HepG2 (cell line): ENCODE results near the gene ZNF217. TPM values are rescaled to one million over a fixed set of nuclear protein-coding genes. Genes with fewer than 3 reads are reported as not detected.
A peak's percentile ranks its signal among the peaks of the same experiment; 100 is the strongest.

Experiments
- ARHGAP35 ChIP-seq: sonication (generic); formaldehyde crosslinking; IDR thresholded peaks from 2 replicates; pipeline ENCODE4 v1.9.0; 2022; ENCODE audit warnings: mild to moderate bottlenecking, inconsistent platforms, moderate library complexity, missing genetic modification reagents, borderline replicate concordance
- CHCHD3 ChIP-seq: sonication (generic); formaldehyde crosslinking; IDR thresholded peaks from 2 replicates; pipeline ENCODE4 v1.8.0; 2022; ENCODE audit warnings: mild to moderate bottlenecking, missing genetic modification reagents, moderate library complexity
- DPF2 ChIP-seq: sonication (generic); formaldehyde crosslinking; IDR thresholded peaks from 2 replicates; pipeline ENCODE4 v1.4.0; 2020; ENCODE audit warnings: mild to moderate bottlenecking, low read depth, missing genetic modification reagents, borderline replicate concordance
- EED ChIP-seq: sonication (generic); formaldehyde crosslinking; IDR thresholded peaks from 2 replicates; pipeline ENCODE4 v1.5.0; 2020; ENCODE audit warnings: mild to moderate bottlenecking, missing genetic modification reagents
- GZF1 ChIP-seq: sonication (generic); formaldehyde crosslinking; IDR thresholded peaks from 2 replicates; pipeline ENCODE4 v1.5.1; 2020; ENCODE audit warnings: mild to moderate bottlenecking, missing genetic modification reagents
- KAT7 ChIP-seq: IDR thresholded peaks from 2 replicates; pipeline ENCODE4 v1.6.1; 2018; ENCODE audit warnings: borderline replicate concordance, missing compliant biosample characterization
- MTF2 ChIP-seq: sonication (generic); formaldehyde crosslinking; IDR thresholded peaks from 2 replicates; pipeline ENCODE4 v1.5.0; 2020; ENCODE audit warnings: missing genetic modification reagents, borderline replicate concordance
- NRL ChIP-seq: sonication (generic); formaldehyde crosslinking; IDR thresholded peaks from 2 replicates; pipeline ENCODE4 v1.5.0; 2020; ENCODE audit warnings: missing genetic modification reagents, mild to moderate bottlenecking, moderate library complexity, borderline replicate concordance
- PAX8 ChIP-seq: sonication (generic); formaldehyde crosslinking; IDR thresholded peaks from 2 replicates; pipeline ENCODE4 v1.8.0; 2022; ENCODE audit warnings: mild to moderate bottlenecking, missing genetic modification reagents, borderline replicate concordance
- POGK ChIP-seq: sonication (generic); formaldehyde crosslinking; conservative IDR thresholded peaks from 2 replicates; pipeline ENCODE4 v1.8.0; 2022; ENCODE audit warnings: mild to moderate bottlenecking, moderate library complexity, missing genetic modification reagents
- RBAK ChIP-seq: sonication (generic); formaldehyde crosslinking; IDR thresholded peaks from 2 replicates; pipeline ENCODE4 v1.5.1; 2020; ENCODE audit warnings: mild to moderate bottlenecking, missing genetic modification reagents
- ZBTB26 ChIP-seq: IDR thresholded peaks from 2 replicates; pipeline ENCODE4 v1.6.1; 2016; ENCODE audit warnings: missing compliant biosample characterization, missing genetic modification reagents, borderline replicate concordance
- ZBTB8A ChIP-seq: sonication (generic); formaldehyde crosslinking; IDR thresholded peaks from 2 replicates; pipeline ENCODE4 v1.4.0; 2020; ENCODE audit warnings: mild to moderate bottlenecking, low read depth, missing genetic modification reagents, borderline replicate concordance
- ZFP37 ChIP-seq: sonication (generic); formaldehyde crosslinking; IDR thresholded peaks from 2 replicates; pipeline ENCODE4 v1.4.0; 2020; ENCODE audit warnings: missing genetic modification reagents, borderline replicate concordance
- ZKSCAN1 ChIP-seq: fragments of 150-350 bp; IDR thresholded peaks from 2 replicates; pipeline ENCODE4 v1.6.1; 2014; ENCODE audit warnings: low read length
- ZMYM2 ChIP-seq: sonication (generic); formaldehyde crosslinking; IDR thresholded peaks from 2 replicates; pipeline ENCODE4 v1.8.0; 2022; ENCODE audit warnings: mild to moderate bottlenecking, missing genetic modification reagents
- ZNF264 ChIP-seq: sonication (generic); formaldehyde crosslinking; IDR thresholded peaks from 2 replicates; pipeline ENCODE4 v1.4.0; 2020; ENCODE audit warnings: missing genetic modification reagents
- ZNF281 ChIP-seq: sonication (generic); formaldehyde crosslinking; IDR thresholded peaks from 2 replicates; pipeline ENCODE4 v1.4.0; 2020; ENCODE audit warnings: missing genetic modification reagents, borderline replicate concordance
- ZNF3 ChIP-seq: IDR thresholded peaks from 2 replicates; pipeline ENCODE4 v1.7.0; 2017; ENCODE audit warnings: inconsistent platforms
- ZNF44 ChIP-seq: sonication (generic); formaldehyde crosslinking; IDR thresholded peaks from 2 replicates; pipeline ENCODE4 v1.5.1; 2020; ENCODE audit warnings: mild to moderate bottlenecking, missing genetic modification reagents
- ZNF75D ChIP-seq: sonication (generic); formaldehyde crosslinking; IDR thresholded peaks from 2 replicates; pipeline ENCODE4 v1.8.1; 2023; ENCODE audit warnings: missing genetic modification reagents, mild to moderate bottlenecking, borderline replicate concordance
- ZSCAN25 ChIP-seq: sonication (generic); formaldehyde crosslinking; IDR thresholded peaks from 2 replicates; pipeline ENCODE4 v1.8.0; 2022; ENCODE audit warnings: mild to moderate bottlenecking, missing genetic modification reagents
- ZSCAN30 ChIP-seq: sonication (generic); formaldehyde crosslinking; IDR thresholded peaks from 2 replicates; pipeline ENCODE4 v1.5.0; 2020; ENCODE audit warnings: mild to moderate bottlenecking, missing genetic modification reagents
- polyA plus RNA-seq, 8 experiments: library from polyadenylated mRNA; depleted of rRNA in 3 of 8; stranded (reverse) in 7 of 8; unstranded in 1 of 8; fragments of >200 nt; fragmentation: Illumina TruSeq in 4 of 8; extraction: Trizol in 4 of 8; gene quantifications; 2 replicates each; pipeline versions ENCODE4 v1.2.1 to v1.2.3, GENCODE V29; 2011 to 2016; ENCODE audit warnings: low read depth in 4 of 8, missing spikeins in 1 of 8, mixed read lengths in 1 of 8; ENCODE audit not compliant: insufficient read depth in 1 of 8
- total RNA-seq, 5 experiments: library from RNA; depleted of rRNA; stranded (reverse); fragments of >200 nt; fragmentation: Illumina TruSeq; extraction: Trizol; gene quantifications; 2 replicates each; pipeline ENCODE4 v1.2.3, GENCODE V29; 2016; ENCODE audit warnings: low read depth in 1 of 5
- TF ChIP-seq, protein P1 (sequence below): sonication (generic); formaldehyde crosslinking; IDR thresholded peaks from 2 replicates; pipeline ENCODE4 v1.8.0; 2022; ENCODE audit warnings: missing genetic modification reagents, mild to moderate bottlenecking, borderline replicate concordance

ZNF217 gene
- total and polyA plus RNA-seq, 2 of the 13 experiments (the other 11 are each of a cell fraction or from before 2014, with no cell fraction given), result 22.3 to 29.8 TPM

DNA sequence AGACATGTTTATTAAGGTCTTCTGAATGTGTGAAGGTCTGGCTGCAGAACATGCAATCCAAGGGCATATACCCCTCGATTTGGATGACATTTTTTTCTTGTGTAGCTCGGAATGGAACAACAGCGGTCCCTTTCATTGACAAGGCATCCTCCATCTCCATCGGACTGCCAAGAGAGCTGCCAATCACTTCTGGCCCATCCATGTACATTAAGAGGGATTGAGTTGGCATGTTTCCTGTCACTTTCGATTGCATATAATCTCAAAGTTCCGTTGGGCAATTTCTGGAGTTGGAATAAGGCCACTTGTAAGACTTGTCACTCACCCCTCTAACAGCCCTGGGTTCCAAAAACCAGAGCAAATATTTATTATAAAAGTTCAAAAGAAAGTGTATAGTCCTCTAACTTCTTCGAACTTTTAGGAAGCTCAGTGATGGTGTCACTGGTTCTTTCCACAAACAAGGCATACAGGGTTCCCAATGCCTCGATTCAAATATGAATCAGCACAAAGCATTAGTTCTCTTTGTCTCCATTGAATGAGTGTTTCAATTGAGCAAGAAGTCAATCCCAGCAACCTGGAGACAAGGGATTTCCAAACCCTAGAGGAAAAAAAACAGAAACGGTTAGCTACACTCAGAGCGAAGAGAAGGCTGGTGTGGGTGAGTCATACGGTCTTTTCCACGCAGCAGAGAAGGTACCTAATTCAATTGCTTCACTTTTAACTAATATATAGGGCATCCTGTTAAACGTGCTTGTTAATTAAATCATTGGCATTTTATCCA lies 10.9 kb downstream of the ZNF217 start (continued):
- TF ChIP-seq NRL (CRISPR knock-in tag) (no peak), MTF2 (CRISPR knock-in tag) (no peak), ZSCAN30 (no peak), PAX8 (CRISPR knock-in tag) (no peak), ZMYM2 (no peak), ZNF44 (CRISPR knock-in tag) (no peak), ZFP37 (CRISPR knock-in tag) (no peak), ZBTB26 (CRISPR knock-in tag) (0 out of 2 replicates have a peak, but pooled peaks have one; percentile 10), DPF2 (no peak), ZKSCAN1 (no peak), KAT7 (CRISPR knock-in tag) (no peak), ZNF3 (CRISPR knock-in tag) (no peak), POGK (CRISPR knock-in tag) (no peak), ARHGAP35 (CRISPR knock-in tag) (no peak), ZNF75D (CRISPR knock-in tag) (no peak), ZSCAN25 (CRISPR knock-in tag) (no peak), GZF1 (CRISPR knock-in tag) (no peak), ZBTB8A (CRISPR knock-in tag) (no peak), ZNF264 (CRISPR knock-in tag) (peak; percentile 37; the same call in 1 of the 2 replicates), EED (no peak), ZNF281 (CRISPR knock-in tag) (no peak), CHCHD3 (CRISPR knock-in tag) (no peak), RBAK (no peak)
- TF ChIP-seq, protein P1, sequence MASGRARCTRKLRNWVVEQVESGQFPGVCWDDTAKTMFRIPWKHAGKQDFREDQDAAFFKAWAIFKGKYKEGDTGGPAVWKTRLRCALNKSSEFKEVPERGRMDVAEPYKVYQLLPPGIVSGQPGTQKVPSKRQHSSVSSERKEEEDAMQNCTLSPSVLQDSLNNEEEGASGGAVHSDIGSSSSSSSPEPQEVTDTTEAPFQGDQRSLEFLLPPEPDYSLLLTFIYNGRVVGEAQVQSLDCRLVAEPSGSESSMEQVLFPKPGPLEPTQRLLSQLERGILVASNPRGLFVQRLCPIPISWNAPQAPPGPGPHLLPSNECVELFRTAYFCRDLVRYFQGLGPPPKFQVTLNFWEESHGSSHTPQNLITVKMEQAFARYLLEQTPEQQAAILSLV (CRISPR knock-in tag), result no peak
